NCI-H2029 treated with DMSO at 0.1 percent for 48 hours (cell line): ENCODE results near the gene SV2B.

Experiments
- DNase-seq: peaks from one replicate; lab custom pipeline; 2025; lab: John Stamatoyannopoulos, UW

Gene SV2B

DNA sequence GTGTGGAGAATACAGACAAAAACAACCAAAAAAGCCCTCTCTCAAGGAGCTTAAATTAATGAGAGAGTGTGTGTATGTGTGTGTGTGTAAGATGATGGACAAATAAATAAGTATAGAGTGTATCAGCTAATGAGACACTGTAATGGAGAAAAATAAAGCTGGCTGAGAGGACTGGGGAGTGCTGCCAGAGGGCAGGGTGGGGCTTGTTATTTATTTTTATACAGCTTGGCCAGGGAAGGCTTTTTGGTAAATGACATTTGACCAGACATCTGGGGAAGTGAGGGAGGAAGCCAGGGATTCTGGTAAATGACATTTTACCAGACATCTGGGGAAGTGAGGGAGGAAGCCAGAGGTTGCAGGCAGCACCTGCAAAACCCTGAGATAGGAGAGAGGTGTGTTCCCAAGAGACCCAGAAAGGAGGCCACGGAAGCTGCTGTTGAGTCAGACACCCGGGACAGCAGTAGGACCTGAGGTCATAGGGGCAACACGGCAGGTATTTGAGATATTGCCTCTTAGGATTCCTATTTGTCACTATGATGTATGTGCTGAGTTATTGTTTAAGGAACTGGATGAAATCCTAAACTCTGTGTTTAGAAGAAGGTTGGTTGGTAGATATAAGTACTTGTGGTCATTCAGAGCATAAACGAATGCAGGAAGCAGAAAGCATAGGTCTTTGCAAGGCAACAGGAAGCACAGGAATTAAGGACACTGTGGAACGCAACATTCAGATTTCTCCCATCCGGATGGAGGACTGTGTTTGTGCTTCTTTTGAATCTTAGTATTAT, 2.7 kb downstream of the SV2B start:
- DNase-seq = no peak

DNA sequence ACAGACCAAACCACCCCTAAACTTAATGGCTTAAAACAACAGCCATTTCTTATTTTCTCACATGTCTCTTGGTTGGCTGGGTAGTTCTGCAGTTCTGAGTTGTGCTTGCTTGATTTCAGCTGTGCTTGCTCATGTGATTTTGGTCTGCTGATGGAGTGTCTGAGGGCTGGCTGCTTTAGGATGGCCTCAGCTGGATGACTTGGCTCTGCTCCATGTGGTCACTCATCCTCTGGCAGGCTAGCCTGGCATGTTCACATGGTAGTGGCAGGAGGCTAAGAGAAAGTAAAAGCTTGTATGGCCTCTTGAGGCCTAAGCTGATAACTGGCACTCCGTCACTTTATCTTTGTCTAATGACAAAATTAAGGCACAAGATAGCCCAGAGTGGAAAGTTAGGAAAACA, 4.1 kb downstream of the SV2B start:
- DNase-seq = peak; percentile 77

DNA sequence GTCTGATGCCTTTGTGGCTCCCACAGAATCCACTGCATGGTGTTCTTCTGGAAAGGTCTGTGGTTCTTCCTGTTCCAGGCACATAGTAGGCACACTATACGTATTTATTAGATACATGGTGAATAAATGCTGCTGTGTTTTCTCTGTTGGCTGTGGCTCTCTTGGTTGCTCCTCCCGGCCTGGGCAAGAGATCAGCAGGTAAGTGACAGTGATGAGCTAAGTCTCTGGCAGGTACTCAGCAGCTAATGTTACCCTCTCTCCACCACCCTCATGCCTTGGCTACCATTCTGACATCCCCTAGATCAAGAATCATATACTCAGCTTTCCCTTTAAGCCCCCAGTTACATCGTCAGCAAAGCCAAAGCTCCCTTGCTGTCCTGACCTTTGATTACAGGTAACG, 8.4 kb downstream of the SV2B start:
- peak; percentile 20 for DNase-seq

DNA sequence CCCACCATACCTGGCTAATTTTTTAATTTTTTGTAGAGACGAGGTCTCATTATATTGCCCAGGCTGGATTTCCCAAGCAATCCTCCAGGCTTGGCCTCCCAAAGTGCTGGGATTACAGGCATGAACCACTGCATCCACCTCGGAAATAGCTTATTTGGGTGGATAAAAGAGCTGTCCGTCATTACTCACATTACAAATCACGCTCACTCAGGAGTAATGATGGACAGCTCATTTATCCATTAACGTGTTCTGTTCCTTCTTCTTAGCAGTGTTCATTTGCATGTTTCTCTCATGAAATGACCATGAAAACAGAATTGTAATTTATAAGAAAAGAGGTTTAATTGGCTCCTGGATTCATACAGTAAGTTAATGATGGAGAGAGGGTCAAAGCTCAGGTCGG, 9.8 kb downstream of the SV2B start:
- no peak for DNase-seq

DNA sequence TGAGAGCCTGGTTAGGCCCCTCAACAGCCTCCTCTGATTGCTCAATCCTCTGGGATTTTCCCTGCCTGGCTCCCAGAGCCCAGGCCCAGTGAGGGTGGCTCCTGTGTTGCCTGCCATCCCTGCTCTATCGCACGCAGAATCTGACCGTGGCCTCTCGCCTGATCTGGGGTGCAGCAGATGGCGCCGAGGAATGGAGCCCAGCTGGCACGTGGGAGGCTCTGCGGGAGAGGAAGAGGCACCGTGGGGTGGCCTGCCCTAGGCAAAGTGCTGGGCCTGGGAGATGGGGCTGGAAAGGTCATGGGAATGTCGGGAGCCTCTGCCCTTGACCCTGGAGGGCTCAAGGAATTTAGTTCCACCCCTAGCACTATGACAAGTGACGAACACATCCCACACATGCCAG, 10.3 kb downstream of the SV2B start:
- no peak for DNase-seq

DNA sequence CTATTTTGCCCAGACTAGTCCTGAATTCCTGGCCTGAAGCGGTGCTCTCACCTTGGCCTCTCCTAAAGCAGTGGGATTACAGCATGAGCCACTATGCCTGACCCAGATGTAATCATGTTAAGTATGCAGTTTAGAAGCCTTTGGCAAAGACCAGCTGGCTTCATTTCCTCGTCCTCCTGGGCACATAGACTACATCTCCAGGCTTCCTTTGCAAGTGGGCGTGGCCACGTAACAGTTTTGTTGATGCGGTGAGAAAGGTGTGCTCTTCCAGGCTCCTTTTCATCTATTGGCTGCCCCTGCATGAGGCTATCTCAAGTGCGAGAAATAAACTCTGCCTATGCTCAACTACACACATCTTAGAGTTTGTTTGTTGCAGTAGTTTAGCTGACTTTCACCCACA, 13.0 kb downstream of the SV2B start:
- peak; percentile 63 for DNase-seq

DNA sequence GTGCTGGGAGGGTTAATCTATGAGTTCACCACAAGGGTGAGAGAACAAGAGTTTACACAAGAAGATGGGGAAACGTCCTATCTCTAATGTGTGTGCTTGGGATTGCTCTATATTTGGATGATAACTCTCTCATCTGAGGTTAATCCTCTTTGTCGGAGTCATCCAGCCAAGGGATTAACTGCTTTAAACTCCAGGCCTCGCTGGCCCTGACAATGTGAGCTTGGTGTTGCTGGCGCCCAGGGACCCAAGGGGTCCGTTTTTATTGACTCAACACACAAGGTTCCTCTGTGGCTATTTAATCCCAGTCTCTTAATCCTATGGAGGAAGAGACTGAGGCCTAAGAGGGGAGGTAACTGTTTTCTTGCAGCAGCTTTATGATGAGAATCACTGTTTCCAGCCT, 14.2 kb downstream of the SV2B start:
- DNase-seq = no peak

DNA sequence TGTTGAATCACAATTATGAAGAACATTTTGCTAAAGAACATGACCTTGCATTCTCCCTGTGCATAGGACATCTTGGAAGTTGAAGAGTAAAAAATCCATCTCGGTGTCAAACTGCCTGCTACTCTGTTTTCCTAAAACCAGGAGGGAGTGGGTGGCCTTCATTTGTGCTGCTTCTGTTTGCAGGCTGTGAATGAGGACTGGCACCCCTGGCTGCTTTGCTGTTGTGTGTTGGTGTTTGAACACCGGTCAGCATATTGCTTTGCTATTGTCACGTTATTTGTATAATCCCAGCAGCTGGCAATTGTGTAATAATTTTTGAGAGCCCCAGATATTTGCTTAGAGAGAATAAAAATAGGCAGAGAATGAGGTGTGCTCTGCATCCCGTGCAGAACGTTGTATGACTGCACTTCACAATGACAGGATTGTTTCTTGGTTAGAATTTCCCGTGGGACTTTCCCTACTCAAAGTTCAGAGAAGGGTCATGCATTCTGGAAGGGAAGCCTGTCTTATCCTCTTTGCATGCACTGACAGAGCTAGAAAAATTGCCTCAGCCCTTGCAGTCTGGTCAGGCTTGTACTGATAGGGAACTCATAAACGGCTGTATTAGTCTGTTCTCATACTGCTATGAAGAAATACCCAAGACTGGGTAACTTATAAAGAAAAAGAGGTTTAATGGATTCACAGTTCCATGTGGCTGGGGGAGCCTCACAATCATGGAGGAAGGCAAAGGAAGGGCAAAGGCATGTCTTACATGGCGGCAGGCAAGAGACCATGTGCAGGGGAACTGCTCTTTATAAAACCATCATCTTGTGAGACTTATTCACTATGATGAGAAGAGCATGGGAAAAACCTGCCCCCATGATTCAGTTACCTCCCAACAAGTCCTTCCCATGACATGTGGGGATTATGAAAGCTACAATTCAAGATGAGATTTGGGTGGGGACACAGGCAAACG, 16.3 kb downstream of the SV2B start:
- peak; percentile 66 for DNase-seq

DNA sequence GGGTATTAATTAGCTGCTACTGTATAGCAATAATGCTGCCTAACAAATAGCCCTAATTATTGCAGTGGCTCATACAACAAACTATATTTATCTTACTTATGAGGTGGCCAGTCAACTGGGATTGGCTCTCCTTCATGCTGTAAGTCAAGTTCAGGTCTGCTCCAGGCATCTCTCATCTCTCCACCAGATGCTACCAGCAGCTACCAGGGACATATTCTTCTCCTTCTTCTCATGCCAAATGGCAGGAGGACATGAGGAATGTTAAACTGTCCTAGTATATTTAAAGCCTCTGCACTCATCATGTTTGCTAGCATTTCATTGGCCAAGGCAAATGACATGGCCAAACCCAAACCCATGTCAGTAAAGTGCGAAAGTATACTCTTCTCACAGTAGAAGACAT, 17.3 kb downstream of the SV2B start:
- no peak for DNase-seq

DNA sequence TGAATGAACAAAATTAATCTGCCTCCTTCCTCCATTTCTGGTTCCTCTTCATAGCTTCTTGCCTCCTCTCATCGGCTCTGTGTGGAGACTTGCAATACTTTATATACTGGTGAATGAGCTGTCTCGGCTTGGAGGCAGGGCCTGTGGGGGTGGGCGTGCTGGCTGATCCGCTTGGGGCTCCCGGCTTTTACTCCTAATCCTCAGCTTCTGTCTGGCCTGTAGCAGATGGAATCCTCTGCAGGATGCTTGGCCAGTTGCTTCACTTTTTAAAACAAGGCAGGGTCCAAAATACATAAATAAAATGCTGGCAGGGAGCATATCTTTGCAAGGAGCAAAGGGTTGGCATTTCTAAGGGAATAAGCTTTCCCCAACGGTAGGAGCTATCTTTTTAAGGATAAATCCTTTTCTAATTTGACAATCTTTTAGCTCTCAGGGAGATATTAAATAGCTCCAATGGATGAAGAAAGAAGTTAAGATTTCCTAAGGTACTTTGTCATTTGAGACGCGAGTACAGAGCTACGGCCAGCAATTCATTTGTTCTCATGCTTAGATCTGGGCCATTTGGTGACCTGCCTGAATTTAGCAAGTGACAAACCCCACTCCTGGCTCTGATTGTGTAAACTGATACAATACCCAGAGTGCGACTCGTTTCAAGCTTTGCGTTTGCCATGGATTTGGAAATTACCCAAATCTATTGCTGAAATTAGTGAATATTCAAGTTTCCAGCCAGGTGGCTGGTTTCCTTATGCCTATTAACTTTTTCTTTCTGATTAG, 18.9 kb downstream of the SV2B start:
- DNase-seq = no peak

DNA sequence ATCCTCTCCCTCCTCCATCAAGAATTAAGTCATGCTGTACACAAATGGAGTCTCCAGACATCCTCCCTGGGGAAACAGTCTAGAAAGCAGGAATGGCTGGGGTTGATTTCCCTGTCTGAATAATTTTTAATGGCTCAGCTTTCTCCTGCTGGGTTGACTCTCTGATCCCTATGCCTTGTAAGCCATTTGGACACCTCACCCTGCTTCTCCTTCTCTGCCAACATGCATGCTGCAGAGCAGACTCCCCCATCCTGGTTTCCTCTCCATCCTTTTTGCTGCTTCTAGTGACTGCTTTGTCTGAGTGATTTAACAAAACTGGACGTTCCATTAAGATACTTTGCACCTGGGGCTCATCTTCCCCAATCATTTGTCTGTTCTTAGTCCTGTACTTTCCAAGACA, 22.2 kb downstream of the SV2B start:
- DNase-seq = no peak

DNA sequence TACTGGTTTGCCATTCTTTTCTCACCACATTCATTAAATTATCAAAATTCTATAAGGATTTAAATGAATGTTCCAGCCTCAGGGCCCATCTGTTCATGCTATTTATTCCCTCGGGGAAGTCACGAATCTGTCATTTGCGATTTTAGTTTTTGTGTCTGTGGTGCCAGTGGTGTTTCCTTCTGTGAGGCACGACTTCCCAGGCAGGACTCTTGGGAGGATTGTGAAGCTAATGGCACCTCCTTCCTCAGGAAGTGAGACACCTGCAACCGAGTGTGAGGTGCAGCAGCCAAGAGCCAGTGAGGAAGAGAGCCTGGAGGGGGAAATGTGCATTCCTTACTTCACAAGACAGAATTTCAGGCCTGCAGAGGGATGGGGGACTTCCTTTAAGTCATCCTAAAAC, 24.1 kb downstream of the SV2B start:
- no peak for DNase-seq

DNA sequence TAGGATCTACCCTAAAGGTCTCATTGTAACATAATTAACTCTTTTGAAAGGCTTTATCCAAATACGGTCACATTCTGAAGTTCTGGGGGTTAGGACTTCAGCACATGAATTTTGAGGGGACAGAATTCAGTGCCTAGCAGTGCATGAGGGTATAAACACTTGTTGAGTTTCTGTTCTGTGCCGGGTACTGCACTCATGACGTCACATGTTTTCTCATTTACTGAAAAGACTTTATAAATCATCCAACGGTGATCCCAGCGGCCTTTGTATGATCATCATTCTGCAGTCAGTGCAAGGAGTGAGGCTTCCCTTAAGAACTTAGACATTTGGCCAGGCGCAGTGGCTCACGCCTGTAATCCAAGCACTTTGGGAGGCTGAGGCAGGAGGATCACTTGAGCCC, 25.1 kb downstream of the SV2B start:
- DNase-seq = no peak

DNA sequence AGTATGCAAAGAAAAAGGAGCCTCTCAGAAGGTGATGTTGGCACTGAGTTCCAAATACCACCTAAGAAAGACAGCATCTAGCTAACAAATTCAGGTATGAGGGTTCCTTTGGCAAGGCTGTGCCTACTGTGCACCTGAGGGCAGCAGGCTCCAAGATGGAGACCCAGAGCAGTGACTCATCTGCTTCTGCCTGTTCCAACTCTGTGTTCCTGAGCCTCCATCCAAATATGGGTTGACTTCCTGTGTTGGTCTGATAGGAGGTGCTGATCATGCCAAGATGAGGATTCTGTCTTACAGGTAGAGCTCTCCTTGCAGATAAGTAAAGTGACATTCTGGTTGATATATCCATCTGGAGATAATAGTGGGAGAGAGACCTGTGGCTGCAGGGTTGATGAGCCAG, 26.0 kb downstream of the SV2B start:
- peak; percentile 9 for DNase-seq

DNA sequence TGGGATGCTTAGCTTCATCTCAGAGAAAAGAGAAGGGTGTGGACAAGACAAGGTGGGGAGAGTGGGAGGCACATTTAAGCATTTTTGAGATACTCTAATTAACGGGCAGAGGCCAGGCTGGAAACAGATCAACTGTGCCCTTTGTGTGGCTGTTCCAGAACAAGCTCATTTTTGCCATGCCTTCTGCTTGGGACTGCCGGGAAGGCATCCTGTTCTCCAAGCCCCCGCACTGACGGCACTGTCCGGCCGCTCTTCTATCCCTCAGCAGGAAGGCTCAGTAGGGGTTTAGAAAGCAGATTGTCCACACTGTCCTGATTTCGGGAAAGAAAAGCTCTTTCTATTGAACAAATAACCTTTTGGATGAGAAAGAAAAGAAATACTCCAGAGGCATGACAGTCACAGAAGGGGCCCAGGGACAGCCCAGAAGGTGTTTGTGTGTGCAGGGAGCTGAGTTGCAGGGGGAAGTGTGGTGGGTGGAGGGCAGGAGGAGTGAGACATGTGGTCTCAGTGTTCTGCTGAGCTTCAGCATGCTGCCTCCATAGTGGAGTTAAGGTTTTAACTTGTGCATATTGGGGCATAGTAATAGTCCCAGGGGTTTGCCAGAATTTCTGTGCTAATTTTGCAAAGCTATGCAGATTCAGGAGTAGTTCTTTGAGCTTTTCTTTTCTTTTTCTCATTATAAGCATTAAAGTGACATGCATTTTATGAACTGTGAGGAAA, 27.3 kb downstream of the SV2B start:
- no peak for DNase-seq

DNA sequence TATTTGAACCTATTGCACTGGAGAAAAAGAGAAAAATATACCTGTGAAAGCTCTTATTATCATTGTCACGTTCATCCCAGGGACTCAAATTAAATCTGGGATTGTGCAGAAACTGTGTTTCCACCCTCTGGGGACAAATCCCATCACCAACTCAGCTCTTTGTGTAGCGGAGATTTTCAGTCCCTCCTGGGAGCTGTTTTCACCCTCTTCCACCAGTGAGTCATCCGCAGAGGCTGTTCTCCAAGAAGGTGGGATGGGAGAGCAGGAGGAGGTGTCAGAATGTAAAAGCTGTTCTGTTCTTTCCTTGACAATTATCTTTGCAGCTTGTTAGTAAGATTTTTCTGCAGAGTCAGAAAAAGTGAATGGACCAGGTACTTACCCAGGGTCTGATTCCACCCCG, 28.0 kb downstream of the SV2B start:
- no peak for DNase-seq

DNA sequence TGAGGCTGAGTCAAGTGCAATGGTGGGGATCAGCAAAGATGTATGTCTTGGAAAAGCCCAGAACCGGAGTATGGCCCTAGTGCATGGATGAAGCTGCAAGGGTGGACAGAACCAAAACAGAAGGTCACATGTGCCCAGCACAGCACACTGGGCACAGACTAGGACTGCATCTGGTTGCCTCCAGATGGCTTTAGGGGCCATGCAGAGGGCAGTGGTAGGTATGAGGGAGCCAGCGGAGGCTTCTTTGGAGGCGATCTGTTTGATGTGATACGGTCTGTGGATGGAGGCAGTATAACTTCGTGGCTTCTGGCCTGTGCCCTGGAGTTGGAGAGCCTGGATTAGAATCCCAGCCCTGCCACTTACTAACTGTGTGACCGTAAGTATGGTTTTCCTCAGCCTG, 29.4 kb downstream of the SV2B start:
- DNase-seq = no peak

DNA sequence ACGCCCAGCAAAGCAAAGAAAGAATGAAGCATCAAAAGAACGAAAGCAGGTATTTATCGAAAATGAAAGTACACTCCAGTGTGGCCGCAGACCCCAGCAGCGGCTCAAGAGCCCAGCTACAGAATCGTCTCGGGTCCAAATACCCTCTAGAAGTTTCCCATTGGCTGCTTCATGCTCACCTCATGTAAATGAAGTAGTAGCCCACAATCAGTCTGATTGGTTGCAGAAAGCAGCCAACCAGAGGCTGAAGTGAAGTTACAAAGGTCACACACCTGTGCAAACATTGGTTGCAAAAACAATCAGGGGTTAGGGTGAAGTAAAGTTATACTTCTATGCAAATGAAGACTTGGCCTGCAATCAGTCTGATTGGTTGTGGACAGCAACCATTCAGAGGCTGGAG, 32.0 kb downstream of the SV2B start:
- DNase-seq = no peak

DNA sequence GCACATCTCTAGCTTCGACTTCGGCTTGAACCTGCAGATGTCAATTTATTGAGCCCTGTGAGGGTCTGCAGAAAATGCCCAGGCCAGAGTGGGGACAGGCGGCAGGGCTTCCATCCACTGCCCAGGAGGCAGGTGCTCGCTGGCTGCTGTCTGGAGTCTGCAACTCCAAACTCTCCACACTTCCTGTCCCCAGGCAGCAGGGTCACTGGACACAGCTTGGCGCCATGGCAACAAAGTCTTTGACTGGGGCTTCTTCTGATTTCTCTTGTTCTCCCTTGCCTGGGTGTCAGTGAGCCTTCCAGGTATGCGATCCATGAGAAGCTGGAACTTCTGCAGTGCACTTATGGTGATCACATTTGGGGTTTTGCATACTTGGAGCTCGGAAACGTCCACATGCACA, 33.5 kb downstream of the SV2B start:
- DNase-seq = no peak

DNA sequence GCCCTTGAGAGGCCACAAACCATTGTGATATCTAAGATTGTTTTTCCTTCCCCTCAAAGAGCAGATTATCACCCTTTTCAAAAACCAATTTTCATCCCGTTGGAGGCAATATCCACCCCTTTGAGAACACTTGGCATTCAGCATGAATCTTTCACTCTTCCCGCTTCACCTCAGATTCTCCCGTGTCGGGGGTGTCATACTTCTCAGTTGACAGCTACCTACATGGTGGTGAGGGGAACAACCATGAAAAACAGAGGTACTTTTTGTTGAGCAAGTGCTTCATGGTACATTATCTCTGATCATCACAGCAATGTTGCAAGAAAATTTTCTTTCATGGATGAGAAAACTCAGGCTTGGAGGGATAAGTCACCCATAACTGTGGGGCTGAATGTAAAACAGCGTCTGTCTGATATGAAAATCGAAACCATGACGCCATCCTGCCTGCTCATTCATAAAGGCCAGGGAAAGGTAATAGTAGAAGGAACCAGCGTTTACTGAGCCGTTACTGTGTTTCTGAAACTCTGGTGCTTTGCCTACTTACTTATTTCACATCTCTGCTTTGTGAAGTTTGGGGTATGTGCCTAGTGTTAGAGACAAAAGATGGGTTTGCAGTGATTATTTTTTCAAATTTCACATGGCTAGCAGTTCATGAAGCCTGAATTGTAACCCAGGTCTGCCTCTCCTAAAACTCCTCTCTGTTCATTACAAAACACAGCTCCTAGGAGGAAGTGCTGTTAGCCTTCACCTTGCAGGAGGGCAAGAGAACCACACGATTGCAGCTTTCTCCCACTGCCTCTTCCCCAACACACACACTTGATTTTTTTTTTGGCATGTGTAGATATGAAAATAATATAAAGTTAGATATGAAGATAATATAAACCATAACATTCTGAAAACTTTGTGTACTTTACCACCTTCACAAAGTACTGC, 35.4 kb downstream of the SV2B start:
- peak; percentile 24 for DNase-seq
